K562 (cell line): ENCODE results near the gene ITGB5.
"Not testable (repeated sequence)": the region's sequence is repeated elsewhere in the genome, so short reads cannot be mapped to it uniquely, and the experiment has no call there.

Source experiments
- FOXA3 ChIP-seq, 2 experiments: fragments of 450-650 bp in 1 of 2; sonication (generic) in 1 of 2; formaldehyde crosslinking; IDR thresholded peaks in 1 of 2; conservative IDR thresholded peaks in 1 of 2; 2 replicates each; pipeline versions ENCODE4 v1.4.0 to v1.8.0; 2020 to 2022; ENCODE audit warnings: mild to moderate bottlenecking in 2 of 2, missing genetic modification reagents in 1 of 2
- MIER1 ChIP-seq: fragments of 450-650 bp; IDR thresholded peaks from 2 replicates; pipeline ENCODE4 v1.6.1; 2016; ENCODE audit warnings: antibody characterized with exemption, mild to moderate bottlenecking, low read depth
- ZKSCAN8 ChIP-seq: fragments of 200-800 bp; sonication (Bioruptor generic); IDR thresholded peaks from 2 replicates; pipeline ENCODE4 v1.6.1; 2016; ENCODE audit warnings: missing genetic modification characterization, missing compliant biosample characterization
- ZNF639 ChIP-seq, 2 experiments: fragments of 200-800 bp in 1 of 2; sonication (Bioruptor generic) in 1 of 2; sonication (generic) in 1 of 2; formaldehyde crosslinking in 1 of 2; IDR thresholded peaks in 1 of 2; conservative IDR thresholded peaks in 1 of 2; 2 replicates each; pipeline versions ENCODE4 v1.5.0 to v1.6.1; 2016 to 2020; ENCODE audit warnings: missing compliant biosample characterization in 1 of 2, missing genetic modification characterization in 1 of 2, missing genetic modification reagents in 1 of 2

GRCh38 chr3:124789103-124789502 lies 98.1 kb downstream of the ITGB5 start:
- TF ChIP-seq ZKSCAN8 (CRISPR knock-in tag); MIER1; ZNF639 (CRISPR knock-in tag; conservative IDR thresholded peaks at IDR 0.05 in 1 of 2, IDR thresholded peaks at IDR 0.05 in 1 of 2); FOXA3 (CRISPR knock-in tag; conservative IDR thresholded peaks at IDR 0.05 in 1 of 2, IDR thresholded peaks at IDR 0.05 in 1 of 2): not testable (repeated sequence)
